Measurements from ENCODE around the gene NPFF. TPM values are rescaled to one million over a fixed set of nuclear protein-coding genes. Genes with fewer than 3 reads are reported as not detected.
"Not testable (repeated sequence)": the region's sequence is repeated elsewhere in the genome, so short reads cannot be mapped to it uniquely, and the experiment has no call there.

Gene NPFF
- total and polyA plus RNA-seq, 9 donors: 0.49 to 2.5 (median 0.90) TPM; not detected in 1

DNA sequence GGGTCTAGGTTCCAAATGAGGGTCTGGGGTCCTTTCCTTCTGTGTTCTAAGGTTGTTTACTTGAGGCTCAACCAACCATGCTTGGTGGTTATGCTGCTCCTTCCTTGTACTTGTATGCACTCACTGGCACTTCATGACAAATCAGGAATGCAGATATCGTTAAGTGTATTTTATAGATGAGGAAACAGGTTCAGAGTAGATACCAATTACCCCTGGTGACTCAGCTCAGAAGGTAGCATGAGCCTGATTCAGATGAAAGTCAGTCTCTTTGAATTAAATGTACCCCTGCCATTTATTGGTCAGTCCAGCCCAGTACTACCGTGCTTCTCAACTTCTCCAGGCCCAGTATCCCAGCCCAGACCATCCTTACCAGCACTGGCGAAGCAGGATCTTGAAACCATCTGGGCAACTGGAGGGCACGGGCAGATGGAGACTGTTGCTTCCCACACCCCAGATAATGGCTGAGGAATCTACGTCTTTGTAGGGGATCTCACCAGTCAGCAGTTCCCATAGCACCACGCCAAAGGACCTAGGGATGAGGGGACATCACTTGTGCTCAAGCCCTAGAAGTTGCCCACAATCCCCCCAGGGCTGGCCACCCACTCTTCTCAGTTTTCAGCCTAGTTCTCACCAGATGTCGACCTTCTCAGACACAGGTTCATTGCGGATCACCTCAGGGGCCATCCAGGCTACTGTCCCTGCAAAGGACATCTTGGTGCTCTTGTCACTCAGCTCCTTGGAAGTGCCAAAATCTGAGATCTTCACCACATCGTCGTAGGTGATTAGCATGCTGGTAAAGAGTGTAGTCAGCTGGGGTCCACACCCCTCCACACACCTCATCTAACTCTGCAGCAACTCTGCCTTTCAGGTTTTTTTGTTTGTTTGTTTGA lies 22.4 kb downstream of the NPFF start:
- H3K36me3 ChIP-seq (ENCODE audit: control insufficient read depth, insufficient read depth, low read length): peaks cover 74% of the 10 kb centered on the region
- no peak overlapping the region for H3K4me3 ChIP-seq (ENCODE audit: low read length)
- H3K4me1 ChIP-seq (ENCODE audit: control insufficient read depth, insufficient read depth, low read length): peaks cover 2% of the 10 kb centered on the region
- no peak for DNase-seq
- H3K27ac ChIP-seq (ENCODE audit: low read length): no peak overlapping the region
- no peaks in the 10 kb centered on the region for H3K27me3 ChIP-seq (ENCODE audit: control insufficient read depth, insufficient read depth, low read length)
- 100% methylated on average over 3 of the region's 10 CpGs for WGBS (ENCODE audit: insufficient coverage)
- H3K9me3 ChIP-seq (replicated peaks; ENCODE audit: control insufficient read depth, low read depth, low read length): no peaks in the 10 kb centered on the region

- Histone ChIP-seq H3K36me3 (ENCODE audit: control insufficient read depth, insufficient read depth, low read length) (peaks cover 81% of the 10 kb centered on the region), H3K27me3 (ENCODE audit: control insufficient read depth, insufficient read depth, low read length) (no peaks in the 10 kb centered on the region), H3K27ac (ENCODE audit: low read length) (no peak overlapping the region), H3K4me1 (ENCODE audit: control insufficient read depth, insufficient read depth, low read length) (peaks cover 2% of the 10 kb centered on the region), H3K4me3 (ENCODE audit: low read length) (no peak overlapping the region), H3K9me3 (replicated peaks; ENCODE audit: control insufficient read depth, low read depth, low read length) (no peaks in the 10 kb centered on the region)
- DNase-seq: no peak
- 75% methylated on average over 2 of the region's 4 CpGs for whole genome bisulfite sequencing (ENCODE audit: insufficient coverage)
Measured at GRCh38 chr12:53483979-53484377, 23.3 kb downstream of the NPFF start.

DNA sequence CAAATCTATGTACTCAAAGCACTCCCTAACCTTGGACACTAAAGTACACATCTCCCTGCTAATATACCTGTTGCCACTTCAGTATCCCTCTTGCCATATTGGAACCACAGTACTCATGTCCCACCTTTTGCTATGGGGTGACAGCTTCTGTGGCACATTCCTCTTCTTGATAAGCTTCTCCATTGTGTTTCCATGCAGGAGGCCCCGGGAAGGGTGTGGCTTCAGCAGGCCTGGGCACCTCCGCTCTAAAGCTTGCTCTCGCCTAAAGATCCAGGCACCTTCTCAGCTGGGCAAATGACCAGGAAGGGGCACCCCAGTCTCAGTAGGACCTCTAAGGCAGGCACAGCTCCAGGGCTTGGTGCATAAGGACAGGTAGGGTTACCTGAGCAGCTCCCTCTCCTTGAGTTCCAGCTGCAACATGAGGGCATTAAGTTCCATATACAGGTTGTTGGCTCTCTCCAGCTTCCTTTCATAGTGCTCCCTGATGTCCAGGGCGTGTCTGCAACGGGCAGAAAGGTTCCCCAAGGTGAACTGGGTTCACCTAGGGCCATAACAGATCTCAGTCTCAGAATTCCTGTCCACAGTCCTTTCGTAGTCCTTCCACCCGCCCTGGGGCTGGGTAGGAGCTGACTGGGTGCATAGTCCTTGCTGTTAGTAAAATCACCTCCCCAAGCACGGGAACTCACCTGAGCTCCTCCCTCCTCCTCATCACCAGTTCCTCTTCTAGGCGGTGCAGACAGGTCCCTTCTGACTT lies 23.9 kb downstream of the NPFF start:
- WGBS (ENCODE audit: insufficient coverage): 91% methylated on average over 4 of the region's 9 CpGs
- no peak overlapping the region for H3K4me3 ChIP-seq (ENCODE audit: low read length)
- no peaks in the 10 kb centered on the region for H3K9me3 ChIP-seq (replicated peaks; ENCODE audit: control insufficient read depth, low read depth, low read length)
- no peak for DNase-seq
- H3K27me3 ChIP-seq (ENCODE audit: control insufficient read depth, insufficient read depth, low read length): no peaks in the 10 kb centered on the region
- peaks cover 2% of the 10 kb centered on the region for H3K4me1 ChIP-seq (ENCODE audit: control insufficient read depth, insufficient read depth, low read length)
- no peak overlapping the region for H3K27ac ChIP-seq (ENCODE audit: low read length)
- peaks cover 86% of the 10 kb centered on the region for H3K36me3 ChIP-seq (ENCODE audit: control insufficient read depth, insufficient read depth, low read length)

DNA sequence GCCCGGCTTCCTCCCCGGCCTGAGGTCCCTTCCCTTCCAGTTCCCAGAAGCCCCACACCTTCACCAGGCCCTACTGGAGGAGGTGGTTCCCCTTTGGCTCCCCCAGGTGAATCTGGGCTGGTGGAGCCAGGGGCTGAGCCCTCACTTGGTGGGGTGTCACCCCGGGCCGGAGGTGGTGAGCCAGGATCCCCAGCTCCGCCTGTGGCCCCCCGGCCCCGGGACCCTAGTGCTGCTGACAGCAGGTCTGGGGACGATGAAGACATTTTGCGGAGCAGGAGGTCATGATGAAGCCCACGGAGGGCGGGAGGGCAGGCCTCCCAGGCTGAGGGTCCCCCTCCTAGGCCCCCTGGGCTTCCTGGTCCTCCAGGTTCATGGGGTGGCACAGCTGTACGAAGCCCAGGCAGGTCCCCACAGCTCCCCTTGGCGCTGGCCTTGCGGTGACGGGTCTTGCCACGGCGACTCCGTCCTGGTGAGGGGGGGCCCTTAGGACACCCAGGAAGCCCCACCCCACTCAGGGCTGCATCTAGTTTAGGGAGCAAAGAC lies 24.6 kb downstream of the NPFF start:
- peaks cover 87% of the 10 kb centered on the region for H3K36me3 ChIP-seq (ENCODE audit: control insufficient read depth, insufficient read depth, low read length)
- peaks cover 2% of the 10 kb centered on the region for H3K4me1 ChIP-seq (ENCODE audit: control insufficient read depth, insufficient read depth, low read length)
- no peak overlapping the region for H3K4me3 ChIP-seq (ENCODE audit: low read length)
- no peak for DNase-seq
- H3K27ac ChIP-seq (ENCODE audit: low read length): no peak overlapping the region
- no peaks in the 10 kb centered on the region for H3K9me3 ChIP-seq (replicated peaks; ENCODE audit: control insufficient read depth, low read depth, low read length)
- WGBS (ENCODE audit: insufficient coverage): 64% methylated on average over 10 of the region's 18 CpGs
- no peaks in the 10 kb centered on the region for H3K27me3 ChIP-seq (ENCODE audit: control insufficient read depth, insufficient read depth, low read length)

GRCh38 chr12:53481939-53482586 lies 25.2 kb downstream of the NPFF start:
- H3K4me1 ChIP-seq (ENCODE audit: control insufficient read depth, insufficient read depth, low read length): peaks cover 2% of the 10 kb centered on the region

GRCh38 chr12:53481458-53481857 lies 25.8 kb downstream of the NPFF start:
- WGBS (ENCODE audit: insufficient coverage): 43% methylated on average over 5 of the region's 6 CpGs
- not testable (repeated sequence) for DNase-seq; H3K4me3 ChIP-seq (ENCODE audit: low read length); H3K27me3 ChIP-seq (ENCODE audit: control insufficient read depth, insufficient read depth, low read length); H3K9me3 ChIP-seq (replicated peaks; ENCODE audit: control insufficient read depth, low read depth, low read length); H3K4me1 ChIP-seq (ENCODE audit: control insufficient read depth, insufficient read depth, low read length); H3K27ac ChIP-seq (ENCODE audit: low read length)
- peaks cover 82% of the 10 kb centered on the region for H3K36me3 ChIP-seq (ENCODE audit: control insufficient read depth, insufficient read depth, low read length)

More at GRCh38 chr12:53481939-53482586, 25.2 kb downstream of the NPFF start:
- DNase-seq: no peak
- Histone ChIP-seq H3K4me3 (ENCODE audit: low read length) (no peak overlapping the region), H3K36me3 (ENCODE audit: control insufficient read depth, insufficient read depth, low read length) (peaks cover 82% of the 10 kb centered on the region), H3K9me3 (replicated peaks; ENCODE audit: control insufficient read depth, low read depth, low read length) (no peaks in the 10 kb centered on the region), H3K27ac (ENCODE audit: low read length) (no peak overlapping the region), H3K27me3 (ENCODE audit: control insufficient read depth, insufficient read depth, low read length) (no peaks in the 10 kb centered on the region)
- 85% methylated on average over 3 of the region's 9 CpGs for WGBS (ENCODE audit: insufficient coverage)

DNA sequence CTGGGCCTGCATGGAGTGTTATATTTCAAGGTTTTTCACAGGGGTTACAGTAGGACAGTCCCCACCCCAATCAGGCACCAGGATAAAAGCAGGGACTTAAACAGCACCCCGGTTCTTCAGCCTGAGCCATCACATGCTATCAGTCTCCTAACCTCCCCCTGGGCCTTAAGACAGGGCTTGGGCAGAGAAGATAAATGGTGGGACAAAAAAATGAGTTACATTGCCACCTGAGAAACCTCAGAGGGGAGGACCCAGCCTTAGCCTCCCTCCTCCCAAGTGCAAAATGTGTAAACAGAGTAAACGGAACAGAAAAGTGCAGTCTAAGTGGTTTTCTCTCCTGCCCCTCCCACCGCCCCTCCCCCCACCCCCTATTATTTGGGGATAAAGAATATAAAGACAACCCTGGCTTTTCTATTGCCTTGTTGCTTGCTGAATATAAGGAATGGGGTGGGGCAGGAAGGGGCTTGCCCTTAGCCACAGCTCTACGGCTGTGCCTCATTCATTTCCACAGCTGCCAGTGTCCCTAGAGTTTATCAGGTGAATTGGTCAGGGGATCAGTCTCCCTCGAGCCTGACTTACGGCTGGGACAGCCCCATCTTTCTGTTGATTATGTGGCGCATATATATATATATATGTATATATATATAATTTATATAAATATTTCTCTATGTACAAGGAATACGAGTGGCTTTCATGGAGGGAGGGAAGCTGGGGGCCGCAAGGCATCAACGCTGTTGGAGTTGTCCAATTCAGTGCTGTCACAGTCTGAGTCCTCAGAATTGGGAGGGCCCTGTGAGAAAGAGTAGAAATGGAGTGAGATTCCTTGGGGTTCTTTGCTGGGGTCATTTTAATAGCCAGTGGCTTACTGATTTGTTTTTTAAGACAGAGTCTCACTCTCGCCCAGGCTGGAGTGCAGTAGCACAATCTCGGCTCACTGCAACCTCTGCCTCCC lies 26.5 kb downstream of the NPFF start:
- H3K9me3 ChIP-seq (replicated peaks; ENCODE audit: control insufficient read depth, low read depth, low read length): no peaks in the 10 kb centered on the region
- DNase-seq: no peak
- peaks cover 80% of the 10 kb centered on the region for H3K36me3 ChIP-seq (ENCODE audit: control insufficient read depth, insufficient read depth, low read length)
- no peak overlapping the region for H3K27ac ChIP-seq (ENCODE audit: low read length)
- WGBS (ENCODE audit: insufficient coverage): 90% methylated on average over 2 of the region's 12 CpGs
- H3K4me1 ChIP-seq (ENCODE audit: control insufficient read depth, insufficient read depth, low read length): peaks cover 2% of the 10 kb centered on the region
- no peak overlapping the region for H3K4me3 ChIP-seq (ENCODE audit: low read length)
- H3K27me3 ChIP-seq (ENCODE audit: control insufficient read depth, insufficient read depth, low read length): no peaks in the 10 kb centered on the region

DNA sequence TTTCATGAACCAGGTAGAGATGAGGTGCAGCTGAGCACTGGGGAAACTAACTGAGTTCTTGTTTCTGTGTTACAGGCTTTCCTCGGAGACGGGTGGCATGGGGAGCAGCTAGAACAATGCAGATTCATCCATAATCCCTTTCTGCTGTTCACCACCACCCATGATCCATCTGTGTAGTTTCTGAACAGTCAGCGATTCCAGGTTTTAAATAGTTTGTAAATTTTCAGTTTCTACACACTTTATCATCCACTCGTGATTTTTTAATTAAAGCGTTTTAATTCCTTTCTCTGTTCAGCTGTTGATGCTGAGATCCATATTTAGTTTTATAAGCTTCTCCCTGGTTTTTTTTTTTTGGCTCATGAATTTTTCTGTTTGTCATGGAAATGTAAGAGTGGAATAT lies 28.0 kb downstream of the NPFF start:
- Histone ChIP-seq H3K27ac (ENCODE audit: low read length) (no peak overlapping the region), H3K9me3 (replicated peaks; ENCODE audit: control insufficient read depth, low read depth, low read length) (no peaks in the 10 kb centered on the region), H3K4me1 (ENCODE audit: control insufficient read depth, insufficient read depth, low read length) (peaks cover 2% of the 10 kb centered on the region), H3K27me3 (ENCODE audit: control insufficient read depth, insufficient read depth, low read length) (no peaks in the 10 kb centered on the region), H3K4me3 (ENCODE audit: low read length) (no peak overlapping the region), H3K36me3 (ENCODE audit: control insufficient read depth, insufficient read depth, low read length) (peaks cover 80% of the 10 kb centered on the region)
- no CpG with 5 or more reads among the region's 5 CpGs for WGBS (ENCODE audit: insufficient coverage)
- DNase-seq: no peak

DNA sequence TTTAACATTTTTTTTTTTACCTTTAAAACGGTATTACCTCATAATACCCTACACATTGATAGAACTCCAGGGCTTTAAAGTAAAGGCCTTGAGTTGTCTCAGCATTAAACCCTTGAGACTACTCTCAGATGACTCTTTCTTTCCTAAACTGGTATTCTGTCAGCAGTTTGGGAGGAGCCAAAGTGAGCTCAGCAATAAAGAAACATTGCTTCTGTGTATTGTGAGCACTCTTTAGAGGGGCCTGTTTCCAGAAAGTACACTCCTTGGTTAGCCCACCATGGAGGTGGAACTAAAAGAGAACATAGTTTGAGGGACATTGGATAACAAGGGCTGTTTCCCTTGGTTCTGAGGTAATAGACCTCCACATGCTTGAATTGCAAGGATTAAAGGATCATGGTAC lies 28.4 kb downstream of the NPFF start:
- Histone ChIP-seq H3K27ac (ENCODE audit: low read length) (peak overlapping the region; percentile 39), H3K4me1 (ENCODE audit: control insufficient read depth, insufficient read depth, low read length) (peaks cover 2% of the 10 kb centered on the region)

More for the DNA sequence above, 28.4 kb downstream of the NPFF start:
- Histone ChIP-seq H3K27me3 (ENCODE audit: control insufficient read depth, insufficient read depth, low read length) (no peaks in the 10 kb centered on the region), H3K9me3 (replicated peaks; ENCODE audit: control insufficient read depth, low read depth, low read length) (no peaks in the 10 kb centered on the region), H3K4me3 (ENCODE audit: low read length) (no peak overlapping the region), H3K36me3 (ENCODE audit: control insufficient read depth, insufficient read depth, low read length) (peaks cover 79% of the 10 kb centered on the region)
- no CpG with 5 or more reads among the region's 1 CpG for WGBS (ENCODE audit: insufficient coverage)
- no peak for DNase-seq

All from muscle of leg (tissue), 11 donors.